Measurements from ENCODE around the gene AKR7A2. TPM values are rescaled to one million over a fixed set of nuclear protein-coding genes. Genes with fewer than 3 reads are reported as not detected.

Gene AKR7A2
- total and polyA plus RNA-seq, 10 of the 15 experiments (the other 5 are each of a cell fraction or from before 2014, with no cell fraction given): 1.3 to 114 (median 48.0) TPM

DNA sequence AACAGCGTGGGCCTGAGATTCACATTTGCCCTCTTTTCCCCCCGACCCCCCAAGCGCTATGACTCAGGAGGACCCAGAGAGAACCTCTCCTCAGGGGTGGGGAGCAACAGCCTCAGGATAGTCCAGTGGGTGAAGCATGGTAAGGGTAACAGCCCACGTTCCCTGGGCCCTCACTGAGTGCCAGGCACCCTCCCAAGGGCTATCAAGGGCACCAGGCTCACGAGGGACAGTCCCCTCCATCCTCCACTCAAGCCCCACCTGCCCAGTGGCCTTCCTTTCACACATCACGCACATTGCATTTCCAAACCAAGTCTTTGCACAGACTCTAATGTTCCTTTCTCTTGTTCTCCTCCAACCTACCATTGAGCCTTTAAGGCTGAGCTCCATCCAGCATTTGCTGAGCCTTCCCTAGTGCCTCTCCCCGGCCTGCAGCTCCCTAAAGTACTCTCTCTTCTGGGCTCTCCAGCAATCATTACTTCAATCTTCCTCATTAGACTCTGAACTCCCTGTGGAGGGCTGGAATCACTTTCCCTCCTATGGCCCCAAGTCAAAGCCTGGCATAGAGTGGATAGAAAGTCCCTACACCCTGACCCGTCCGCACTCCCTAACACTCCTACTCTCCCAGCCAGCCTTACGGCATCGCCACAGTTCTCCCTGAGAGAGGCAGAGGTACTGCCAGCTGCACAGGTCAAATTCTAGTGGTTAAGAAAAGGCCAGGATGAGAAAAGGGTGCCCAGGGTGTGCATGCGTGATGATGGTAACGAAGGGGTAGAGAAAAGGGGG, 1.0 kb downstream of the AKR7A2 start (continued):
- TF ChIP-seq CUX1 (IDR thresholded peaks at IDR 0.05; ENCODE audit: insufficient replicate concordance, low read depth, low read length) (no peak), RB1 (IDR thresholded peaks at IDR 0.05; ENCODE audit: borderline replicate concordance) (no peak)

GRCh38 chr1:19310061-19310460, 1.9 kb downstream of the AKR7A2 start:
- peaks cover 0 to 6% of the 10 kb centered on the region in 2 experiments; a peak in 2 of 4 replicates for H3K36me3 ChIP-seq (ENCODE audit: control insufficient read depth in 2 of 2, insufficient read depth in 2 of 2, low read length in 1 of 2)
- 92% methylated on average over 7 of the region's 7 CpGs for WGBS (ENCODE audit: insufficient coverage, insufficient replicate concordance, low lambda C conversion rate, missing lambda C conversion rate)
- H4K20me1 ChIP-seq (ENCODE audit: control insufficient read depth, insufficient read depth): no peaks in the 10 kb centered on the region; the same call in 1 of the 2 replicates
- peaks cover 24% of the 10 kb centered on the region for H3K4me1 ChIP-seq (ENCODE audit: control insufficient read depth, insufficient read depth, low read length)
- RAD21 ChIA-PET (ENCODE audit: unreplicated experiment): no interaction called here
- H3K9me3 ChIP-seq (replicated peaks; ENCODE audit: control insufficient read depth, insufficient read depth, low read length): no peaks in the 10 kb centered on the region
- SMC1A ChIA-PET (ENCODE audit: uncharacterized antibody, unreplicated experiment): interaction anchor here (2.3 kb wide), 1 partner anchor 288 kb away, joined by 7 read pairs; a partner anchor contains a TSS
- H3K4me3 ChIP-seq: no peak overlapping the region
- no peak overlapping the region for H3K9ac ChIP-seq (ENCODE audit: control insufficient read depth, insufficient read depth, low read length)
- ATAC-seq: no peak
- CTCF ChIA-PET: interaction anchor here (1.2 kb wide), 1 partner anchor 344 kb away, joined by 5 read pairs; no protein-coding TSS in a partner anchor
- no peak for DNase-seq (ENCODE audit: low read depth, low spot score)
- in situ Hi-C loops (cut with MboI): no loop called here
- no TSS peak for BruUV-seq (replicated peaks)
- POLR2A ChIA-PET: interaction anchor here (0.5 to 0.6 kb wide), 2 partner anchors 55 to 288 kb away, joined by 3 read pairs; no protein-coding TSS in a partner anchor
- peaks cover 19% of the 10 kb centered on the region for H3K79me2 ChIP-seq (ENCODE audit: control insufficient read depth, insufficient read depth, low read length)
- H3K27ac ChIP-seq (ENCODE audit: control insufficient read depth, insufficient read depth): no peak overlapping the region
- no peak overlapping the region for H3K4me2 ChIP-seq (ENCODE audit: control insufficient read depth, insufficient read depth)
- no peak overlapping the region for H2AFZ ChIP-seq (ENCODE audit: control insufficient read depth, low read depth, low read length)
- intact Hi-C loops (cut with micrococcal nuclease; ENCODE audit: unreplicated experiment): loop anchor here (5.0 to 10.0 kb wide), 3 partner anchors 58 to 345 kb away; partner anchors contain the start of genes CAPZB, EMC1 and MRTO4
- no peaks in the 10 kb centered on the region for H3K27me3 ChIP-seq (replicated peaks in 1 of 2; ENCODE audit: control insufficient read depth in 2 of 2, insufficient read depth in 2 of 2, low read length in 1 of 2)
- no peak for FAIRE-seq
- TF ChIP-seq BMI1 (IDR thresholded peaks at IDR 0.05; ENCODE audit: borderline replicate concordance) (no peak), MTA3 (IDR thresholded peaks at IDR 0.05; ENCODE audit: borderline replicate concordance, low read length) (no peak), CBFB (IDR thresholded peaks at IDR 0.05; ENCODE audit: low read depth) (no peak), BHLHE40 (IDR thresholded peaks at IDR 0.05; ENCODE audit: borderline replicate concordance in 1 of 2, low read depth in 2 of 2, low read length in 1 of 2) (no peak), ZNF24 (IDR thresholded peaks at IDR 0.05) (no peak), SREBF1 (IDR thresholded peaks at IDR 0.05; ENCODE audit: low read length) (no peak), ZNF384 (IDR thresholded peaks at IDR 0.05; ENCODE audit: borderline replicate concordance, low read depth, low read length) (no peak), ETV6 (conservative IDR thresholded peaks at IDR 0.05 in 1 of 2, IDR thresholded peaks at IDR 0.05 in 1 of 2; ENCODE audit: borderline replicate concordance in 1 of 2, low read depth in 1 of 2) (no peak), ZNF207 (IDR thresholded peaks at IDR 0.05; ENCODE audit: borderline replicate concordance) (no peak)
- TF ChIP-seq, protein P1, sequence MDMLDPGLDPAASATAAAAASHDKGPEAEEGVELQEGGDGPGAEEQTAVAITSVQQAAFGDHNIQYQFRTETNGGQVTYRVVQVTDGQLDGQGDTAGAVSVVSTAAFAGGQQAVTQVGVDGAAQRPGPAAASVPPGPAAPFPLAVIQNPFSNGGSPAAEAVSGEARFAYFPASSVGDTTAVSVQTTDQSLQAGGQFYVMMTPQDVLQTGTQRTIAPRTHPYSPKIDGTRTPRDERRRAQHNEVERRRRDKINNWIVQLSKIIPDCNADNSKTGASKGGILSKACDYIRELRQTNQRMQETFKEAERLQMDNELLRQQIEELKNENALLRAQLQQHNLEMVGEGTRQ (IDR thresholded peaks at IDR 0.05; ENCODE audit: borderline replicate concordance, low read depth, low read length): no peak
